Stimulated activated CD4-positive, alpha-beta T cell treated with anti-CD3 and anti-CD28 coated beads, TNF-alpha, amount 100 ng/mL, for 48 hours (primary cell): Measurements from ENCODE around the gene PIP5K1A.
"Not testable (repeated sequence)": the region's sequence is repeated elsewhere in the genome, so short reads cannot be mapped to it uniquely, and the experiment has no call there.

Experiments
- DNase-seq, 3 donors: peaks; one replicate each; pipeline ENCODE4 v3.0.0-alpha.2; 2020; ENCODE audit warnings: low read depth in 3 of 3

PIP5K1A gene

GRCh38 chr1:151198254-151199127 is at the start of gene PIP5K1A:
PIP5K1A (plus strand) TSS chr1:151198552; CDS start chr1:151198997, 445 bp downstream.
- peak; percentile 98 to 99 (median 98) for DNase-seq

- DNase-seq = peak; percentile 61 to 81 (median 62)
Observed at GRCh38 chr1:151156515-151156819, 41.9 kb upstream of the PIP5K1A start, which contains the start of gene TNFAIP8L2. TNFAIP8L2 (plus strand) TSS chr1:151156649; CDS start chr1:151158698, 2,049 bp downstream.

GRCh38 chr1:151157067-151157531 is 41.3 kb upstream of the PIP5K1A start:
- DNase-seq = peak in 2 of 3 donors; percentile 45 to 48

- peak in 2 of 3 donors; percentile 51 to 61 for DNase-seq
Observed at GRCh38 chr1:151158326-151158725, 40.0 kb upstream of the PIP5K1A start.

GRCh38 chr1:151158751-151159251 is 39.6 kb upstream of the PIP5K1A start:
- DNase-seq = no peak

GRCh38 chr1:151159373-151159772 is 39.0 kb upstream of the PIP5K1A start:
- no peak for DNase-seq

- DNase-seq = no peak
Observed at GRCh38 chr1:151164732-151165280, 33.5 kb upstream of the PIP5K1A start.

GRCh38 chr1:151165281-151165737 is 33.0 kb upstream of the PIP5K1A start:
- peak in 1 of 3 donors; percentile 9 for DNase-seq

GRCh38 chr1:151165738-151166504 is 32.4 kb upstream of the PIP5K1A start, which contains the start of the genes LYSMD1 and SCNM1:
LYSMD1 (minus strand) TSS chr1:151165902; CDS start chr1:151165258, 644 bp downstream.
SCNM1 (plus strand) TSS chr1:151166144; CDS start chr1:151166153, 9 bp downstream.
- DNase-seq = peak; percentile 91 to 95 (median 93)

- no peak for DNase-seq
Observed at GRCh38 chr1:151166505-151166956, 31.8 kb upstream of the PIP5K1A start.

- DNase-seq = no peak
Observed at GRCh38 chr1:151167116-151167515, 31.2 kb upstream of the PIP5K1A start.

- DNase-seq = no peak
Observed at GRCh38 chr1:151171190-151171589, 27.2 kb upstream of the PIP5K1A start.

- DNase-seq = no peak
Observed at GRCh38 chr1:151175041-151175741, 23.2 kb upstream of the PIP5K1A start.

GRCh38 chr1:151175863-151176262 is 22.5 kb upstream of the PIP5K1A start, which contains the start of gene TMOD4:
TMOD4 (minus strand) TSS chr1:151175981; CDS start chr1:151174875, 1,106 bp downstream.
- DNase-seq = no peak

- no peak for DNase-seq
Observed at GRCh38 chr1:151176514-151177045, 21.8 kb upstream of the PIP5K1A start.

- no peak for DNase-seq
Observed at GRCh38 chr1:151184211-151184610, 14.1 kb upstream of the PIP5K1A start.

- DNase-seq = no peak
Observed at GRCh38 chr1:151187205-151187604, 11.1 kb upstream of the PIP5K1A start.

GRCh38 chr1:151188667-151189066 is 9.7 kb upstream of the PIP5K1A start:
- DNase-seq = not testable (repeated sequence)

- DNase-seq = peak; percentile 71 to 81 (median 73)
Observed at GRCh38 chr1:151189637-151190445, 8.5 kb upstream of the PIP5K1A start, which contains the start of gene VPS72. VPS72 (minus strand) TSS chr1:151190197; CDS start chr1:151190121, 76 bp downstream.
